Activated B cell treated with CpG ODN at 0.5 μM for 24 hours (primary cell): ENCODE data around the gene ZNF341. TPM values are rescaled to one million over a fixed set of nuclear protein-coding genes. Genes with fewer than 3 reads are reported as not detected.
A peak's percentile ranks its signal among the peaks of the same experiment; 100 is the strongest.

ENCODE experiments used
- ATAC-seq: fragments of 200-7000 bp; cut with Tn5 transposase; one replicate; pipeline ENCODE4 v1.10.0; 2021; ENCODE audit warnings: low read depth, mild to moderate bottlenecking, moderate library complexity
- CTCF ChIA-PET: fragments of 350-600 bp; sonication (Branson Sonifier 250); formaldehyde crosslinking; loops from one replicate; lab custom pipeline; 2021; ENCODE audit warnings: antibody characterized with exemption; lab: Charles Lee
- POLR2A ChIA-PET: fragments of 350-600 bp; sonication (Branson Sonifier 250); formaldehyde crosslinking; loops from one replicate; lab custom pipeline; 2021; ENCODE audit warnings: antibody characterized with exemption; lab: Charles Lee
- DNase-seq: peaks from one replicate; pipeline ENCODE4 v3.0.0; 2022
- H3K27ac Mint-ChIP-seq: one replicate; pipeline ENCODE4 v1.8.0; 2020; ENCODE audit warnings: mixed read lengths
- H3K27me3 Mint-ChIP-seq: one replicate; pipeline ENCODE4 v1.8.0; 2021; ENCODE audit warnings: mixed read lengths
- H3K36me3 Mint-ChIP-seq: one replicate; pipeline ENCODE4 v1.8.0; 2021; ENCODE audit warnings: low read depth, mixed read lengths
- H3K4me1 Mint-ChIP-seq: one replicate; pipeline ENCODE4 v1.8.0; 2021; ENCODE audit warnings: mixed read lengths
- H3K4me3 Mint-ChIP-seq: one replicate; pipeline ENCODE4 v1.8.0; 2020; ENCODE audit warnings: mild to moderate bottlenecking, mixed read lengths
- H3K9me3 Mint-ChIP-seq: one replicate; pipeline ENCODE4 v1.8.0; 2020; ENCODE audit warnings: mixed read lengths
- intact Hi-C: fragments of 100-400 bp; cut with micrococcal nuclease; formaldehyde crosslinking; loops from one replicate; pipeline ENCODE4 v1.15.1; 2024
- total RNA-seq: library from RNA; stranded (reverse); gene quantifications from 2 replicates; pipeline ENCODE4 v1.2.3, GENCODE V29; 2022
- TF ChIP-seq, protein P1 (sequence below): fragments of 200-600 bp; IDR thresholded peaks from one replicate; pipeline ENCODE4 v1.8.0; 2022; ENCODE audit warnings: antibody characterized with exemption, mild to moderate bottlenecking

Gene ZNF341
- total RNA-seq, 1 donor from 2014 or later: 10.1 TPM

DNA sequence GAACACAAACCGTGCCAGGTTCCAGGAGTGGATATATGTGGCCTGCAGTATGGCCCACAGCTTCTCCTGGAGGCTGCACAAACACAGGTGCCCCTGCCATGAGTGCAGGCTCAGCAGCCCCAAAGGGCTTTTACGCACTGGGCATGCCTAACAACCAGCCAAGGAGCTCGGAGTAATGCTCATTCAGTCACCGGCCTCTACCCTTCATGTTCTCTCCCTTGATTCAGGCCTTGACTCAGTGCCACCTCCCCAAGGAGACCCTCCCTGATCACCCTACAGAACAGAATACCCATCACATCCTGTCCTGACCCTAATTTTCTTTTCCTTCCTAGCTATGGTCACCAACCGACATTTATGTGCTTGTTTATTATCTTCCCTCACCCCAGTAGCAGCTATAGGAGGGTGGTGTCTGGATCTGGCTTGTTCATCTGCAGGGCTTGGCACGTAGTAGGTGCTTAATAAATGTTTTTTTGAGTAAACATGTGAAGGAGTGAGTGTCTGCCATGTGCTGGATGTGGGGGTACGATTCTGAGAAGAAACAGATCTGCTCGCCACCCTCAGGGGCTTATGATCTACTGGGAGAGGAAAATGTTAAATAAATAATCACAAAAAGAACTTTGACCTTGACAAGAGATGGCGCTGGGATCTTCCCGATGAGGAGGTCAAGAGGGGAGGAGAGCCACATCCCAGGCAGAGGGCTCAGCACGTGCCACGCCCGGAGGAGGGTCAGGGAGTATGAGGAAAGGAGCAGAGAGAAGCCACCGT, 20.9 kb upstream of the ZNF341 start:
- TF ChIP-seq, protein P1, sequence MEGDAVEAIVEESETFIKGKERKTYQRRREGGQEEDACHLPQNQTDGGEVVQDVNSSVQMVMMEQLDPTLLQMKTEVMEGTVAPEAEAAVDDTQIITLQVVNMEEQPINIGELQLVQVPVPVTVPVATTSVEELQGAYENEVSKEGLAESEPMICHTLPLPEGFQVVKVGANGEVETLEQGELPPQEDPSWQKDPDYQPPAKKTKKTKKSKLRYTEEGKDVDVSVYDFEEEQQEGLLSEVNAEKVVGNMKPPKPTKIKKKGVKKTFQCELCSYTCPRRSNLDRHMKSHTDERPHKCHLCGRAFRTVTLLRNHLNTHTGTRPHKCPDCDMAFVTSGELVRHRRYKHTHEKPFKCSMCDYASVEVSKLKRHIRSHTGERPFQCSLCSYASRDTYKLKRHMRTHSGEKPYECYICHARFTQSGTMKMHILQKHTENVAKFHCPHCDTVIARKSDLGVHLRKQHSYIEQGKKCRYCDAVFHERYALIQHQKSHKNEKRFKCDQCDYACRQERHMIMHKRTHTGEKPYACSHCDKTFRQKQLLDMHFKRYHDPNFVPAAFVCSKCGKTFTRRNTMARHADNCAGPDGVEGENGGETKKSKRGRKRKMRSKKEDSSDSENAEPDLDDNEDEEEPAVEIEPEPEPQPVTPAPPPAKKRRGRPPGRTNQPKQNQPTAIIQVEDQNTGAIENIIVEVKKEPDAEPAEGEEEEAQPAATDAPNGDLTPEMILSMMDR: no peak
- intact Hi-C loops: no loop called here
- ChIA-PET POLR2A (no interaction called here), CTCF (no interaction called here)
- H3K4me3 Mint-ChIP-seq: no peak overlapping the region
- H3K9me3 Mint-ChIP-seq: no peaks in the 10 kb centered on the region
- peaks cover 2% of the 10 kb centered on the region for H3K4me1 Mint-ChIP-seq
- no peak overlapping the region for H3K27ac Mint-ChIP-seq
- DNase-seq (no peak), ATAC-seq (no peak)
- peaks cover 43% of the 10 kb centered on the region for H3K36me3 Mint-ChIP-seq
- no peaks in the 10 kb centered on the region for H3K27me3 Mint-ChIP-seq

DNA sequence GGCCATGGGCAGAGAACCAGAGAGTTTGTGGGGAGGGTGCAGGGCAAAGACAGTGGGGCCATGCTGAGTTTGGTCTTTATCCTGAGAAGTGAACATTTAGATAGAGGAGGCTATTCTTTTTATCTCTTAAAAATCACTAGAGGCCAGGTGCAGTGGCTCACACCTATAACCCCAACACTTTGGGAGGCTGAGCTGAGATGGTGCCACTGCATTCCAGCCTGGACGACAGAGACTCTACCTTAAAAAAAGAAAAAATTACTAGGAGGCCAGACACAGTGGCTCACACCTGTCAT, 20.4 kb upstream of the ZNF341 start:
- ChIA-PET POLR2A (no interaction called here), CTCF (no interaction called here)
- intact Hi-C loops: no loop called here
- H3K4me1 Mint-ChIP-seq: peaks cover 2% of the 10 kb centered on the region
- DNase-seq: no peak
- H3K27ac Mint-ChIP-seq: no peak overlapping the region
- no peak overlapping the region for H3K4me3 Mint-ChIP-seq
- peaks cover 46% of the 10 kb centered on the region for H3K36me3 Mint-ChIP-seq
- TF ChIP-seq, protein P1: no peak
- no peaks in the 10 kb centered on the region for H3K9me3 Mint-ChIP-seq
- ATAC-seq: no peak
- H3K27me3 Mint-ChIP-seq: no peaks in the 10 kb centered on the region

DNA sequence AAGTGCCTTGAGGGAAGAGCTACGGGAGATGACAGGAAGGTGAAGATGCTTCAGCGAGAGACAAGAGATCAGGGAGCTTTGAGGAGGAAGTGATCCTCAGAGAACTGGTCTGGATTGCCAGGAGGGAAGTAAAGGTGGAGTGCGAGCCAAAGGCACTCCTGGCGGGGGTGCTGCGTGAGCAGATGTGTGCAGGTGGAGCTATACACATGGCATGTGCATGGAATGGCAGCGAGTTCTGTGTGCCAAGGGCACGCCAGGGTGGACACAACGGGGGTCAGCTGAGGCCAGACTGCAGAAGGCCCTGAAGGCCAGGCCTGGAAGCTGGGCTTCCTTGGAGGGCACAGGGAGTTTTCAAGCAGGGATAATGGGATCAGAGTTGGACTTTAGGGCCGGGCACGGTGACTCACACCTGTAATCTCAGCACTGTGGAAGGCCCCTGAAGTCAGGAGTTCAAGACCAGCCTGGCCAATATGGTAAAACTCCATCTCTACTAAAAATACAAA, 17.9 kb upstream of the ZNF341 start:
- DNase-seq (no peak), ATAC-seq (no peak)
- CTCF ChIA-PET: no interaction called here
- TF ChIP-seq, protein P1: no peak
- no peak overlapping the region for H3K27ac Mint-ChIP-seq
- peaks cover 7% of the 10 kb centered on the region for H3K4me1 Mint-ChIP-seq
- no peaks in the 10 kb centered on the region for H3K27me3 Mint-ChIP-seq
- POLR2A ChIA-PET: no interaction called here
- intact Hi-C loops: no loop called here
- no peaks in the 10 kb centered on the region for H3K9me3 Mint-ChIP-seq
- H3K4me3 Mint-ChIP-seq: no peak overlapping the region
- H3K36me3 Mint-ChIP-seq: peaks cover 39% of the 10 kb centered on the region

DNA sequence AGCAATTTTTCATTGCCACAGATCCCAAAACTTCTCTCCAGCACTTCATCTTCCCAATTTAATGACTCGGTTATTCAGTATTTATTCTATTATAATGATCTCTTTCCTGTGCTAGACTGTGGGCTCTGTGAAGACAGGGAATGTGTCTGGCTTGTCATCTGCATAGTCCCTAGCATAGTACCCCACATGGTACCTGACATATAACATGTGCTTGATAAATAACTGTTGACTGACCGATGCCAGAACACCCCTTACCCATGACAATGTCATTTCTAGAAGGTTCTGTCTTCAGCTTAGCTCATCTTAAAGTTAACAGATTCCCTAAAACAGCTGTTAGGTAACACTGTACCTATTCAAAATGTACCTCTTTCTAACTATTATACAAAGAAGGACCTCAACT, 15.3 kb upstream of the ZNF341 start:
- Mint-ChIP-seq H3K4me1 (peaks cover 25% of the 10 kb centered on the region), H3K27me3 (no peaks in the 10 kb centered on the region), H3K27ac (no peak overlapping the region), H3K4me3 (no peak overlapping the region), H3K36me3 (peaks cover 32% of the 10 kb centered on the region), H3K9me3 (peaks cover 2% of the 10 kb centered on the region)
- no peak for ATAC-seq
- intact Hi-C loops: no loop called here
- no peak for DNase-seq
- POLR2A ChIA-PET: interaction anchor here (0.9 kb wide), 1 partner anchor 17 kb away, joined by 6 read pairs; no protein-coding TSS in a partner anchor
- TF ChIP-seq, protein P1: no peak
- CTCF ChIA-PET: no interaction called here

DNA sequence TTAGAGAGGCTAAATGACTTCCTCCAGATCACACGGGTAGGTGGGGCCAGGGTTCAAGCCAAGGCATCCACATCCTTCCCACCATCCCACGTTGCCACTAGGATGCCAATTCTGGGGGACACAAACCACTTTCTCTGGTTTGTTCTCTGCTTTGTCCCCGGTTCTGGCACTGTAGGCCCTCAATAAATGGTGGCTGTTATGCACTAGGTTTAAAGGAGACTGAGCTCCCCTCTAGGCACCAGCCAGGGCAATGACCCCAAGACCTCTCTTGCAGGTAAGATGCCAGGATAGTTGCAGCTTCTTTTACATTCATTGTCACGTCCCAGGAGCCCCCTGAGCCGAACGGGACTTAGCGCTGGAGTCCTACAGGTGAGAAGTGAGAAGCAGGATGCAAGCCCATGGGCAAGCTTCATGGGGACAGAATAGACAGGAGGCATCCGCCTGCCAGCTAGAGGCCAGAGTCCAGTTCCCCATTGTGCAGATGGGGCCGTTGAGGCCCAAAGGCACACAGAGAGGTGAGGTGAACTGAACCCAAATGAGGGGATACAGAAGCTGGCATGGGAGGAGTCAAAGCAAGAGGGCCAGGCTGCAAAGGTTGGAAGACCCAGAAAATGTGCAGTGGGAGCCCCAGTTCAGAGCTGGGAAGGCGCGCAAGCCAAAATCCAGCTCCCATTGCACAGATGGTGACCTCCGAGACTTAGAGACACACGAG, 12.4 kb upstream of the ZNF341 start:
- ChIA-PET POLR2A (interaction anchor here (0.6 to 1.9 kb wide), 12 partner anchors 13 to 393 kb away, joined by 3 to 31 read pairs (median 4); partner anchors contain the start of genes ACTL10, CBFA2T2, CHMP4B and EIF2S2), CTCF (no interaction called here)
- H3K27me3 Mint-ChIP-seq: no peaks in the 10 kb centered on the region
- H3K9me3 Mint-ChIP-seq: peaks cover 2% of the 10 kb centered on the region
- peak overlapping the region; percentile 93 for H3K4me3 Mint-ChIP-seq
- no peak for ATAC-seq
- TF ChIP-seq, protein P1: no peak
- DNase-seq: no peak
- intact Hi-C loops: no loop called here
- peaks cover 27% of the 10 kb centered on the region for H3K4me1 Mint-ChIP-seq
- peak overlapping the region; percentile 91 for H3K27ac Mint-ChIP-seq
- peaks cover 8% of the 10 kb centered on the region for H3K36me3 Mint-ChIP-seq
